GM19193 (cell line): ENCODE data around the gene RIMBP2.

Experiments
- POLR2A ChIP-seq: IDR thresholded peaks from 4 replicates; pipeline ENCODE4 v1.6.1; 2011; ENCODE audit not compliant: insufficient read depth, insufficient read length; ENCODE audit errors: extremely low read depth

Gene RIMBP2

GRCh38 chr12:130557886-130558765, 158.0 kb downstream of the RIMBP2 start:
- no peak for TF ChIP-seq POLR2A

GRCh38 chr12:130557201-130557600, 158.9 kb downstream of the RIMBP2 start:
- no peak for TF ChIP-seq POLR2A

DNA sequence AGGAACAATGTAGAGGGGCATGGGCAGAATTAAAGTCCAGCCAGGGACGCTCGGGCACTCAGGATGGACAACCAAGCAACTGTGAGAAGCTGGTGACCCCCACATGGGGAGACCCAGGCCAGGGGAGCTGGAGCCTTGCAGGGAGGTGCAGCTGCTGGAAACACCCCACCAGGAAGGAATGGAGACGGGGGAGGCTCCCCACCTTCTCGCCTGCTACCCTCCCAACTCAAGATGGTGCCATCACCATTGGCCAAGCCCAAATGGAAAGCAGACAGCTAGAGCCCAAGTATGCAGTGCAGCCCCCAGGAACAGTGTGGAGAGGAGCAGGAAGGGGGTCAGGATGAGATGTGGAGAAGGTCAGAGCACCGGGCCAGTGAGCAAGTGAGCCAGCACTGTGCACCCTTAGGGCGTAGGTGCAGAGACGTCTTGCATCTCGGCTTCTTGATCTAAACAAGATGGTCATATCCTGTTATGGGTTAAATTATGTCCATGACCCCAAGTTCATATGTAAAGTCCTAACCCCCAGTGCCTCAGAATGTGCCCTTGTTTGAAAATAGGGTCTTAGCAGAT, 159.5 kb downstream of the RIMBP2 start:
- TF ChIP-seq POLR2A = no peak

GRCh38 chr12:130555628-130556485, 160.2 kb downstream of the RIMBP2 start:
- no peak for TF ChIP-seq POLR2A

DNA sequence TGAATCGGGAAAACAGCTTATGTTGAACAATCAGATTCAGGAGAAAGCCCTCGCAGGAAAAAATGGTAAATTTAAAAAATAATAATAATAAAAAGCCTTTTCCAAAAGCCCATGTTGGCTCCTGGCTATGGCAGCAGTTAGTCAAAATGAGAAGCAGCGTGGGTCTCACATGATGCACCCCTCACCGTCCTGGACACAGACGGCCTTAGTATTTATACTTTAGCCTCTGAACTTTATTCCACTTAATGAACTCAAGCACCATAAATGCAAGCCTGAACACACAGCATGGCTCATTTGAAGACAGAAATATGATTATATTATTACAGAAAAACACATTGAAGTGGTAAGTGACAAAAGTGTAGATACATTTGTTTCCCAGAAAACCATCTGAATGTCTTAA, 160.9 kb downstream of the RIMBP2 start:
- no peak for TF ChIP-seq POLR2A

- TF ChIP-seq POLR2A = no peak
These were observed 163.6 kb downstream of the RIMBP2 start for GRCh38 chr12:130552483-130552996.

DNA sequence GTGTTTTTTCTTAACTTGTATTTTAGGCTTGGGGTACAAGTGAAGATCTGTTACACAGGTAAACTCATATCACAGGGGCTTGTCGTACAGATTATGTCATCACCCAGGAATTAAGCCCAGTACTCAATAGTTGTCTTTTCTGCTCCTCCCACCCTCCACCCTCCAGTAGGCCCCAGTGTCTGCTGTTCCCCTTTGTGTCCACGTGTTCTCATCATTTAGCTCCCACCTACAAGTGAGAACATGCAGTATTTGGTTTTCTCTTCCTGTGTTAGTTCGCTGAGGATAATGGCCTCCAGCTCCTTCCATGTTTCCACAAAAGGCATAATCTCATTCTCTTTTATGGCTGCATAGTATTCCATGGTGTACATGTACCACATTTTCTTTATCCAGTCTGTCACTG, 166.7 kb downstream of the RIMBP2 start:
- no peak for TF ChIP-seq POLR2A

- no peak for TF ChIP-seq POLR2A
These were observed 168.5 kb downstream of the RIMBP2 start for GRCh38 chr12:130547480-130548155.

GRCh38 chr12:130546494-130546893, 169.6 kb downstream of the RIMBP2 start:
- no peak for TF ChIP-seq POLR2A

- no peak for TF ChIP-seq POLR2A
These were observed 170.6 kb downstream of the RIMBP2 start for GRCh38 chr12:130545475-130545874.

DNA sequence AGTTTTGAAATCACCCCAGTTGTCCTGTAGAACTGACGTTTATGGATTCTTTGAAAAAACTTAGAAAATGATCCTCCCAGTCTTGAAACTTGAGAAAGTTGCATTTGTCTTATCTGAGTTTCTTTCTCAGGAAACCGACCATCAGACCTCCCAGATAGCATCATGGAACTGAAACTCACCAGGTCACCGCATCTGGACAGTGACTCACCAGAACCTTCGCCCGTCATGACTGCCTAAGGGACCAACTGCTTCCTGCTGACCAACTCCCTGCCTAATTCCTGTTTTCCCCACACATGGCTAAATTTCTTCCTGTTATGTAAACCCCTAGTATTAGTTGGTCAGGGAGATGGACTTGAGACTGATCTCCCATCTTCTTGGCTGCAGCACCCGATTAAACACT, 175.7 kb downstream of the RIMBP2 start:
- TF ChIP-seq POLR2A = no peak

DNA sequence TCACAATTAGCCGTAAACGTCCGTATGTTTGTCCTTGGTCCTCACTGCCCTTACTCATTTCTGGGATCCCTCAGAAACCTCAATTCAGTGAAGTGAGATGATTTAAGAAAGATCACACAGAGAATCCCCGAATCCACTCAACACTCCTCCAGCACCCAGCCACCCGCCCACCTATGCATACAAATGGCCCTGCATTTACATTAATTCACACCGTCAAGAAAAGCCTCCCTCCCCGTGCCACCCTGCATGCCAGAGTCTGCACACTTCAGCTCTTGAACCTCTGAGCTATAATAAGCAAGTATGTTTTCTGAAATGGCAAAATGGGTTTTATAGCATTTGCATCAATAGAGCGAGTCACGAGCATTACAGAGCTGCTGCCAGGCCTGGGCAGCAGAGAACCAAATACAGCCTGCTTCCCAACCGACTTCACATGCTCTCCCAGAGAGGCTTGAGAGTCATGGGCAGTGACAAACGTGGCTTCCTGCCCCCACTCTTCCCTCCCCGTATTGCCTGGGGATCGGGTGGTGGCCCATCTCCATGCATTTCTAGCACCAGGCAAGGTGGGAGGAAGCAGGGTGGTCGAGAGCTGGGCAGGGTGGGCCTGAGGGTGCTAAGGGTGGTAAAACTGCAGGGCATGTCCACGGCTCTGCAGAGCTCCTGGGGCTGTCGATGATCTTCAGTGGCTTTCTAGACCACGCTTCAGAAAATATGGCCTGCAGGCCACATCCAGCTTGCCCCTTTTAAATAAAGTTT, 177.6 kb downstream of the RIMBP2 start:
- TF ChIP-seq POLR2A = no peak

DNA sequence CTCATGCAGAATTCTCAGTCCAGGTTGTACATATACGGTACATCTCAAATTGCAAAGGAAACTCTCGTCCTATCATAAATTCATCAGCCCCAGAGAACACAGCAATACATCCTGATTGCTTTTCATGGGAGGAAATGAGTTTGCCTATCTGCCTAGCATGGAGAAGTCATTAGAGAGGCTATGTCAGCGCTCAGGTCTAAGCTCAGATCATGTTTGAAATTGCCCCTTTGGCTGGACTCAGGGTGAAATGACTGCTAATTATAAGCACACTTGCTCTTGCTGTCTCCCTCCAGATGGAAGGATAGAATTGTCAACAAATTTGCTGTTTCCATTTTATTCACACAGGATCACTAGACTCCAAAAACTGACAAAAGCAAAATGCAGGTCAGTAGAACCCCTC, 178.4 kb downstream of the RIMBP2 start:
- TF ChIP-seq POLR2A = no peak

DNA sequence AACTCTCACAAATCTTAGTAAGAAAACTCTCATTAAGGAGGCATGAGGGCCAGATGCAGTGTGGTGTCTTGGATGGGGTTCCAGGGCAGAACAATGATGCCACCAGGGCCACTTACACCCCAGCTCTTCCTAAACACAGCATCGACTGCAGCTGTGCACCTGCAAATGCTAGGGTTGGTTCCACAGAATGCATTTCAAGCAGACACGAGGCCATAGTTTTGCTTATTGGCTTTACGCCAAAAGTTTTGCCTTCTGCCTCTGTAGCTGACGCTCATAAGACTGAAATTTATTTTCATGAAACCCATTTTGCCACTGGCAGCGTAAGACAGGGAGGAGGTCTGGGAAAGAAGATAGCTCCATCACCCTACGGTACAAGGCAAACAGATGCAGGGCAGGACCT, 179.0 kb downstream of the RIMBP2 start:
- TF ChIP-seq POLR2A = no peak
